Activated T-cell treated with anti-CD3 and anti-CD28 coated beads for 1 hour (primary cell): ENCODE data around the gene PTPN14.
"Not testable (repeated sequence)": the region's sequence is repeated elsewhere in the genome, so short reads cannot be mapped to it uniquely, and the experiment has no call there.

Experiments
- DNase-seq: peaks from one replicate; pipeline ENCODE4 v3.0.0-alpha.2; 2020; ENCODE audit warnings: low read depth

Gene PTPN14

GRCh38 chr1:214541206-214541605 is 10.2 kb downstream of the PTPN14 start:
- DNase-seq = no peak

GRCh38 chr1:214540324-214540723 is 11.1 kb downstream of the PTPN14 start:
- DNase-seq = no peak

- DNase-seq = no peak
Observed at GRCh38 chr1:214538496-214538895, 12.9 kb downstream of the PTPN14 start.

GRCh38 chr1:214537872-214538473 is 13.4 kb downstream of the PTPN14 start:
- no peak for DNase-seq

GRCh38 chr1:214537219-214537618 is 14.2 kb downstream of the PTPN14 start:
- no peak for DNase-seq

- no peak for DNase-seq
Observed at GRCh38 chr1:214532070-214532469, 19.3 kb downstream of the PTPN14 start.

- DNase-seq = no peak
Observed at GRCh38 chr1:214525535-214526019, 25.8 kb downstream of the PTPN14 start.

- DNase-seq = no peak
Observed at GRCh38 chr1:214524824-214525223, 26.6 kb downstream of the PTPN14 start.

GRCh38 chr1:214523124-214523824 is 28.1 kb downstream of the PTPN14 start:
- DNase-seq = no peak

GRCh38 chr1:214521458-214521857 is 29.9 kb downstream of the PTPN14 start:
- DNase-seq = not testable (repeated sequence)

- no peak for DNase-seq
Observed at GRCh38 chr1:214520544-214521165, 30.7 kb downstream of the PTPN14 start.

- no peak for DNase-seq
Observed at GRCh38 chr1:214518361-214518760, 33.0 kb downstream of the PTPN14 start.

- DNase-seq = no peak
Observed at GRCh38 chr1:214516434-214517326, 34.7 kb downstream of the PTPN14 start.

GRCh38 chr1:214515544-214516433 is 35.6 kb downstream of the PTPN14 start:
- DNase-seq = no peak

- DNase-seq = no peak
Observed at GRCh38 chr1:214514819-214515383, 36.5 kb downstream of the PTPN14 start.

- DNase-seq = no peak
Observed at GRCh38 chr1:214514032-214514818, 37.2 kb downstream of the PTPN14 start.

GRCh38 chr1:214513394-214513793 is 38.0 kb downstream of the PTPN14 start:
- no peak for DNase-seq

- DNase-seq = no peak
Observed at GRCh38 chr1:214511639-214511998, 39.8 kb downstream of the PTPN14 start.

- no peak for DNase-seq
Observed at GRCh38 chr1:214510914-214511638, 40.3 kb downstream of the PTPN14 start.
